Measurements from ENCODE around the gene M6PR.

DNA sequence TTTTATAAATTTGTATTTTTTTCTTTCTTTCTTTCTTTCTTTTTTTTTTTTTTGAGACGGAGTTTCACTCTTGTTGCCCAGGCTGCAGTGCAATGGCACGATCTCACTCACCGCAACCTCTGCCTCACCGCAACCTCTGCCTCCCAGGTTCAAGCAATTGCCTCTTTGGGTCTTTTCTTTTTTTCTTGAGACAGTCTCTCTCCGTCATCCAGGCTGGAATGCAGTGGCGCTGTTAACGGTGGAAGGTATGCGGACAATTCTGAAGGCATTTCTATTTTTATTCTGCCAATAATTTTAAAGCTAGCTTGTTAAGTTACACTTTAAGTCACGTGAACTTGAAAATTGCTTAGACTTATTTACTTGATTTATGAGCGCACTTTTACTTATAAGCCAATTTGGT is 43.9 kb downstream of the M6PR start:
- no peak for TF ChIP-seq POLR2A (IDR thresholded peaks at IDR 0.05)
- TF ChIP-seq, protein P1, sequence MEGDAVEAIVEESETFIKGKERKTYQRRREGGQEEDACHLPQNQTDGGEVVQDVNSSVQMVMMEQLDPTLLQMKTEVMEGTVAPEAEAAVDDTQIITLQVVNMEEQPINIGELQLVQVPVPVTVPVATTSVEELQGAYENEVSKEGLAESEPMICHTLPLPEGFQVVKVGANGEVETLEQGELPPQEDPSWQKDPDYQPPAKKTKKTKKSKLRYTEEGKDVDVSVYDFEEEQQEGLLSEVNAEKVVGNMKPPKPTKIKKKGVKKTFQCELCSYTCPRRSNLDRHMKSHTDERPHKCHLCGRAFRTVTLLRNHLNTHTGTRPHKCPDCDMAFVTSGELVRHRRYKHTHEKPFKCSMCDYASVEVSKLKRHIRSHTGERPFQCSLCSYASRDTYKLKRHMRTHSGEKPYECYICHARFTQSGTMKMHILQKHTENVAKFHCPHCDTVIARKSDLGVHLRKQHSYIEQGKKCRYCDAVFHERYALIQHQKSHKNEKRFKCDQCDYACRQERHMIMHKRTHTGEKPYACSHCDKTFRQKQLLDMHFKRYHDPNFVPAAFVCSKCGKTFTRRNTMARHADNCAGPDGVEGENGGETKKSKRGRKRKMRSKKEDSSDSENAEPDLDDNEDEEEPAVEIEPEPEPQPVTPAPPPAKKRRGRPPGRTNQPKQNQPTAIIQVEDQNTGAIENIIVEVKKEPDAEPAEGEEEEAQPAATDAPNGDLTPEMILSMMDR (IDR thresholded peaks at IDR 0.05), result no peak

Data from uterus (tissue), 2 donors.